ENCODE results near the gene CCDC149.

GRCh38 chr4:24824720-24825119 is 88.1 kb downstream of the CCDC149 start:
- TF ChIP-seq CTCF (IDR thresholded peaks at IDR 0.05; ENCODE audit: poor library complexity) (no peak), EZH2phosphoT487 (IDR thresholded peaks at IDR 0.05; ENCODE audit: low read depth, severe bottlenecking, unreplicated experiment) (no peak)
